Measurements from ENCODE around the gene SUMO3. TPM values are rescaled to one million over a fixed set of nuclear protein-coding genes. Genes with fewer than 3 reads are reported as not detected.

The SUMO3 gene
- total RNA-seq, 1 experiment from 2014 or later: 81.7 TPM

DNA sequence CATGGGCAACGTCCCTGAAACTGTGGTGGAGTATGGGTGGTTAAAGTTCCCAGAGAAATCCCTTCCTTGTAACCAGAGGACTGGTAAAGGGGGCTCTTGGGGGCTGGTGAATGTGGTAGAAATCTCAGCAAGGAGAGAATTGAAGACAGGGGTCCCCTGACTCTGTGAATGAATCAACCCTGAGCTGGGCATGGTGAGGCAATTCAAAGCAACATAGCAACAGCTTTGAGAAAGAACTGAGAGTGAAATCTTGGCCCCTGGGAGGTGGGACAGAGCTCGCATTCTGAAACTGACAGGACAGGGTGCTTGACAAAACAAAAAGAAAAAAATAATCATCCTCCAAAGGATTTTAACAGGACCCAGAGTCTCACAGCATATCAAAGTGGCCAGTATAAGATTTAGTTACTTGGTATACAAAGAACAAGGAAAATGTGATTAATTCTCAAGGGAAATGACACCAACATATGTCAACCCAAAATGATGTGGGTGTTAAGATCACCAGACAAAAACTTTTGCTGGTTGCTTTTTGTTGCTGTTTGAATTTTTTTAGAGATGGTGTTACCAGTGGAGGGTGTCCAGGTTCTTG lies 11.7 kb upstream of the SUMO3 start:
- TF ChIP-seq EMX1 (CRISPR knock-in tag; IDR thresholded peaks at IDR 0.05) (no peak), NR3C1 (CRISPR knock-in tag; conservative IDR thresholded peaks at IDR 0.05; ENCODE audit: low read depth) (no peak), E2F5 (CRISPR knock-in tag; IDR thresholded peaks at IDR 0.05) (no peak), TEAD1 (CRISPR knock-in tag; IDR thresholded peaks at IDR 0.05) (no peak), KAT7 (CRISPR knock-in tag; IDR thresholded peaks at IDR 0.05; ENCODE audit: borderline replicate concordance) (no peak), ZNF281 (CRISPR knock-in tag; IDR thresholded peaks at IDR 0.05) (no peak), PREB (CRISPR knock-in tag; IDR thresholded peaks at IDR 0.05; ENCODE audit: borderline replicate concordance) (no peak), ZNF423 (CRISPR knock-in tag; IDR thresholded peaks at IDR 0.05) (no peak)
- TF ChIP-seq, protein P1, sequence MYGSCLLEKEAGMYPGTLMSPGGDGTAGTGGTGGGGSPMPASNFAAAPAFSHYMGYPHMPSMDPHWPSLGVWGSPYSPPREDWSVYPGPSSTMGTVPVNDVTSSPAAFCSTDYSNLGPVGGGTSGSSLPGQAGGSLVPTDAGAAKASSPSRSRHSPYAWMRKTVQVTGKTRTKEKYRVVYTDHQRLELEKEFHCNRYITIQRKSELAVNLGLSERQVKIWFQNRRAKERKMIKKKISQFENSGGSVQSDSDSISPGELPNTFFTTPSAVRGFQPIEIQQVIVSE (CRISPR knock-in tag; IDR thresholded peaks at IDR 0.05; ENCODE audit: borderline replicate concordance): no peak
- Mint-ChIP-seq H3K4me3 (no peak overlapping the region), H3K27ac (no peak overlapping the region)

DNA sequence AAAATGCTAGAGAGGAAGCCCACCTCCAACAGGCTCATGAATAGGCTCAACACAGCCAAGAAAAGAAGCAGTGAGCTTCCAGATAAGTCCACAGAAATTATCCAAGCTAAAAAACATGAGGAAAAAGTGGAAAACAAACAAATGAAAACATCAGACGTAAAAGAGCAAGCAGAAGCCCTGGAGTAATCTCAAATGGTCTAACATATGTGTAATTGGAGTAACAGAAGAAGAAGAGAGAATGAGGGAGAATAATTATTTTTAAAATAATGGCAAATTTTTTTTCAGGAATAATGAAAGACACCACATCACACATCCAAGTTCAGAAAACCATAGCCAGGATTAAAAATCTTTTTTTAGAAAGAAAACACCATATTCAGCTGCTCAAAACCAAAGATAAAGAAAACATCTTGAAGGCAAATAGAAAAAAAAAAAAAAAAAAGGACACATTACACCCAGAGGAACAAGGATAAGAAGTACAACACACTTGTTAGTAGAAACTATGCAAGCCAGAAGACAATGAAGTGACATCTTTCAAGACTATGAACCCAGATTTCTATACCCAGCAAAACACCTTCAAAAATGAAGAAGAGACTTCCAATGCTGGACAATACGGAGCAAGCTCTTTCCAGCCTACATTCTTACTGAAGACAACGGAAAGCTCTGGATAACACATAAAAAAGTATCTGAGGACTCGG lies 10.6 kb upstream of the SUMO3 start:
- no peak for ATAC-seq

More for the DNA sequence above, 11.7 kb upstream of the SUMO3 start:
- H3K9me3 Mint-ChIP-seq: peaks cover 40% of the 10 kb centered on the region
- no peak for ATAC-seq
- no peaks in the 10 kb centered on the region for H3K4me1 Mint-ChIP-seq
- CTCF ChIA-PET: no interaction called here
- H3K36me3 Mint-ChIP-seq: peaks cover 23% of the 10 kb centered on the region
- peaks cover 27% of the 10 kb centered on the region for H3K27me3 Mint-ChIP-seq (ENCODE audit: low read depth)
- POLR2A ChIA-PET: no interaction called here
- DNase-seq (ENCODE audit: low spot score): no peak

More for the DNA sequence above, 10.6 kb upstream of the SUMO3 start:
- Mint-ChIP-seq H3K9me3 (peaks cover 44% of the 10 kb centered on the region), H3K27ac (no peak overlapping the region), H3K4me1 (no peaks in the 10 kb centered on the region), H3K36me3 (peaks cover 26% of the 10 kb centered on the region), H3K4me3 (no peak overlapping the region), H3K27me3 (ENCODE audit: low read depth) (peaks cover 30% of the 10 kb centered on the region)
- peak; percentile 66; the same call in 1 of the 2 replicates for TF ChIP-seq ZNF317 (CRISPR knock-in tag; IDR thresholded peaks at IDR 0.05; ENCODE audit: borderline replicate concordance, low read depth)
- TF ChIP-seq, protein P2, sequence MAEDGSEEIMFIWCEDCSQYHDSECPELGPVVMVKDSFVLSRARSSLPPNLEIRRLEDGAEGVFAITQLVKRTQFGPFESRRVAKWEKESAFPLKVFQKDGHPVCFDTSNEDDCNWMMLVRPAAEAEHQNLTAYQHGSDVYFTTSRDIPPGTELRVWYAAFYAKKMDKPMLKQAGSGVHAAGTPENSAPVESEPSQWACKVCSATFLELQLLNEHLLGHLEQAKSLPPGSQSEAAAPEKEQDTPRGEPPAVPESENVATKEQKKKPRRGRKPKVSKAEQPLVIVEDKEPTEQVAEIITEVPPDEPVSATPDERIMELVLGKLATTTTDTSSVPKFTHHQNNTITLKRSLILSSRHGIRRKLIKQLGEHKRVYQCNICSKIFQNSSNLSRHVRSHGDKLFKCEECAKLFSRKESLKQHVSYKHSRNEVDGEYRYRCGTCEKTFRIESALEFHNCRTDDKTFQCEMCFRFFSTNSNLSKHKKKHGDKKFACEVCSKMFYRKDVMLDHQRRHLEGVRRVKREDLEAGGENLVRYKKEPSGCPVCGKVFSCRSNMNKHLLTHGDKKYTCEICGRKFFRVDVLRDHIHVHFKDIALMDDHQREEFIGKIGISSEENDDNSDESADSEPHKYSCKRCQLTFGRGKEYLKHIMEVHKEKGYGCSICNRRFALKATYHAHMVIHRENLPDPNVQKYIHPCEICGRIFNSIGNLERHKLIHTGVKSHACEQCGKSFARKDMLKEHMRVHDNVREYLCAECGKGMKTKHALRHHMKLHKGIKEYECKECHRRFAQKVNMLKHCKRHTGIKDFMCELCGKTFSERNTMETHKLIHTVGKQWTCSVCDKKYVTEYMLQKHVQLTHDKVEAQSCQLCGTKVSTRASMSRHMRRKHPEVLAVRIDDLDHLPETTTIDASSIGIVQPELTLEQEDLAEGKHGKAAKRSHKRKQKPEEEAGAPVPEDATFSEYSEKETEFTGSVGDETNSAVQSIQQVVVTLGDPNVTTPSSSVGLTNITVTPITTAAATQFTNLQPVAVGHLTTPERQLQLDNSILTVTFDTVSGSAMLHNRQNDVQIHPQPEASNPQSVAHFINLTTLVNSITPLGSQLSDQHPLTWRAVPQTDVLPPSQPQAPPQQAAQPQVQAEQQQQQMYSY (CRISPR knock-in tag; IDR thresholded peaks at IDR 0.05): no peak
- ChIA-PET CTCF (no interaction called here), POLR2A (no interaction called here)
- no peak for DNase-seq (ENCODE audit: low spot score)
